Testis (tissue), 2 donors: ENCODE results near the gene ZNF792.

Experiments used
- POLR2A ChIP-seq: fragments of 450-650 bp; IDR thresholded peaks from one replicate; pipeline ENCODE4 v1.6.1; 2017; ENCODE audit warnings: antibody characterized with exemption, mild to moderate bottlenecking, moderate library complexity
- TF ChIP-seq, protein P1 (sequence below), 3 experiments: fragments of 450-650 bp in 2 of 3; fragments of 200-600 bp in 1 of 3; sonication (generic) in 1 of 3; IDR thresholded peaks; one replicate each; pipeline ENCODE4 v1.5.1; 2016 to 2019; ENCODE audit warnings: antibody characterized with exemption in 3 of 3, mild to moderate bottlenecking in 2 of 3, moderate library complexity in 1 of 3

DNA sequence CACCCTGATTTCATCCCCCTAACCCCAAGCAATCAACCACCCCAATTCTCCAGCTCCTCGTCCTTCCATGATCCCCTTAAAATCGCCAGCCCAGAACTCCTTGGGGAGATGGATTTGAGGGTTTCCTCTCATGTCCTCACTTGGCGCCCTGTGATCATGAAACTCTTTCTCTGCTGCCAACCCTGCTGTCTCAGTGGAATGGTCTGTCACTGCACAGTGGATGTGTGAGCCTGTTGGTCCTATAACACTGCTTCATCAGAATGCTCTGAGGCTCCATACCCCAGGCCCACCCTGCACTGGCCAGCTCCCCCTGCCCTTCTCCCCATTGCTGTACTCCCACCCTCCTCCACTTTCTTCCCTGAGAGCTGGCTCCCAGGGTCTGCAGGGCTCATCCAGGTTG, 12.6 kb upstream of the ZNF792 start:
- TF ChIP-seq, protein P1, sequence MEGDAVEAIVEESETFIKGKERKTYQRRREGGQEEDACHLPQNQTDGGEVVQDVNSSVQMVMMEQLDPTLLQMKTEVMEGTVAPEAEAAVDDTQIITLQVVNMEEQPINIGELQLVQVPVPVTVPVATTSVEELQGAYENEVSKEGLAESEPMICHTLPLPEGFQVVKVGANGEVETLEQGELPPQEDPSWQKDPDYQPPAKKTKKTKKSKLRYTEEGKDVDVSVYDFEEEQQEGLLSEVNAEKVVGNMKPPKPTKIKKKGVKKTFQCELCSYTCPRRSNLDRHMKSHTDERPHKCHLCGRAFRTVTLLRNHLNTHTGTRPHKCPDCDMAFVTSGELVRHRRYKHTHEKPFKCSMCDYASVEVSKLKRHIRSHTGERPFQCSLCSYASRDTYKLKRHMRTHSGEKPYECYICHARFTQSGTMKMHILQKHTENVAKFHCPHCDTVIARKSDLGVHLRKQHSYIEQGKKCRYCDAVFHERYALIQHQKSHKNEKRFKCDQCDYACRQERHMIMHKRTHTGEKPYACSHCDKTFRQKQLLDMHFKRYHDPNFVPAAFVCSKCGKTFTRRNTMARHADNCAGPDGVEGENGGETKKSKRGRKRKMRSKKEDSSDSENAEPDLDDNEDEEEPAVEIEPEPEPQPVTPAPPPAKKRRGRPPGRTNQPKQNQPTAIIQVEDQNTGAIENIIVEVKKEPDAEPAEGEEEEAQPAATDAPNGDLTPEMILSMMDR (IDR thresholded peaks at IDR 0.05): no peak
- no peak for TF ChIP-seq POLR2A
